Measurements from ENCODE around the gene APOOL. TPM values are rescaled to one million over a fixed set of nuclear protein-coding genes. Genes with fewer than 3 reads are reported as not detected.

APOOL gene
- total RNA-seq, 1 donor from 2014 or later: 14.6 TPM

GRCh38 chrX:85084770-85085393, 81.2 kb downstream of the APOOL start:
- intact Hi-C loops (cut with micrococcal nuclease): loop anchor here (1.0 kb wide), 1 partner anchor 459 kb away; no protein-coding TSS in a partner anchor
- H3K9me3 Mint-ChIP-seq: no peaks in the 10 kb centered on the region
- TF ChIP-seq CTCF (IDR thresholded peaks at IDR 0.05): no peak
- H3K27me3 Mint-ChIP-seq: no peaks in the 10 kb centered on the region
- DNase-seq: no peak
- peaks cover 40% of the 10 kb centered on the region for H3K36me3 Mint-ChIP-seq (ENCODE audit: low read depth)
- ChIA-PET CTCF (interaction anchor here (0.9 to 1.2 kb wide), 2 partner anchors 9 to 20 kb away, joined by 4 to 6 read pairs; no protein-coding TSS in a partner anchor), POLR2A (no interaction called here)
- H3K4me3 Mint-ChIP-seq: no peak overlapping the region
- ATAC-seq (ENCODE audit: low read depth): no peak
- no peak overlapping the region for H3K27ac Mint-ChIP-seq
- H3K4me1 Mint-ChIP-seq: no peaks in the 10 kb centered on the region

- DNase-seq (no peak), ATAC-seq (ENCODE audit: low read depth) (no peak)
- Mint-ChIP-seq H3K27me3 (no peaks in the 10 kb centered on the region), H3K9me3 (no peaks in the 10 kb centered on the region), H3K27ac (no peak overlapping the region), H3K36me3 (ENCODE audit: low read depth) (peaks cover 44% of the 10 kb centered on the region), H3K4me1 (no peaks in the 10 kb centered on the region), H3K4me3 (no peak overlapping the region)
- intact Hi-C loops (cut with micrococcal nuclease): no loop called here
- CTCF ChIA-PET: interaction anchor here (1.3 kb wide), 1 partner anchor 22 kb away, joined by 3 read pairs; no protein-coding TSS in a partner anchor
- TF ChIP-seq CTCF (IDR thresholded peaks at IDR 0.05): no peak
- POLR2A ChIA-PET: no interaction called here
Measured at GRCh38 chrX:85089321-85089840, 85.7 kb downstream of the APOOL start.

- no peaks in the 10 kb centered on the region for H3K36me3 Mint-ChIP-seq (ENCODE audit: low read depth)
- no peaks in the 10 kb centered on the region for H3K4me1 Mint-ChIP-seq
- POLR2A ChIA-PET: no interaction called here
- CTCF ChIA-PET: no interaction called here
- H3K27ac Mint-ChIP-seq: no peak overlapping the region
- ATAC-seq (ENCODE audit: low read depth) (no peak), DNase-seq (no peak)
- H3K27me3 Mint-ChIP-seq: no peaks in the 10 kb centered on the region
- TF ChIP-seq CTCF (IDR thresholded peaks at IDR 0.05): no peak
- no peaks in the 10 kb centered on the region for H3K9me3 Mint-ChIP-seq
- no peak overlapping the region for H3K4me3 Mint-ChIP-seq
- intact Hi-C loops (cut with micrococcal nuclease): no loop called here
Measured at GRCh38 chrX:85107407-85107806, 103.7 kb downstream of the APOOL start.

GRCh38 chrX:85108165-85108564, 104.5 kb downstream of the APOOL start:
- ATAC-seq (ENCODE audit: low read depth): no peak
- no peak for TF ChIP-seq CTCF (IDR thresholded peaks at IDR 0.05)
- intact Hi-C loops (cut with micrococcal nuclease): no loop called here
- no peaks in the 10 kb centered on the region for H3K4me1 Mint-ChIP-seq
- DNase-seq: no peak
- CTCF ChIA-PET: no interaction called here
- no peaks in the 10 kb centered on the region for H3K27me3 Mint-ChIP-seq
- no peaks in the 10 kb centered on the region for H3K9me3 Mint-ChIP-seq
- no peak overlapping the region for H3K4me3 Mint-ChIP-seq
- no peaks in the 10 kb centered on the region for H3K36me3 Mint-ChIP-seq (ENCODE audit: low read depth)
- POLR2A ChIA-PET: no interaction called here
- no peak overlapping the region for H3K27ac Mint-ChIP-seq

- no peaks in the 10 kb centered on the region for H3K36me3 Mint-ChIP-seq (ENCODE audit: low read depth)
- no peak overlapping the region for H3K27ac Mint-ChIP-seq
- H3K27me3 Mint-ChIP-seq: no peaks in the 10 kb centered on the region
- DNase-seq: no peak
- intact Hi-C loops (cut with micrococcal nuclease): no loop called here
- CTCF ChIA-PET: interaction anchor here (0.9 kb wide), 1 partner anchor 433 kb away, joined by 3 read pairs; no protein-coding TSS in a partner anchor
- POLR2A ChIA-PET: no interaction called here
- H3K4me3 Mint-ChIP-seq: no peak overlapping the region
- TF ChIP-seq CTCF (IDR thresholded peaks at IDR 0.05): no peak
- no peak for ATAC-seq (ENCODE audit: low read depth)
- H3K9me3 Mint-ChIP-seq: no peaks in the 10 kb centered on the region
- no peaks in the 10 kb centered on the region for H3K4me1 Mint-ChIP-seq
Measured at GRCh38 chrX:85109235-85109634, 105.6 kb downstream of the APOOL start.
